HCT116 (cell line): Measurements from ENCODE around the gene IL20RA. TPM values are rescaled to one million over a fixed set of nuclear protein-coding genes. Genes with fewer than 3 reads are reported as not detected.

Experiments
- ATAC-seq: fragments of 200-7000 bp; cut with Tn5 transposase; 2 replicates; pipeline ENCODE4 v1.9.1; 2020; ENCODE audit warnings: mild to moderate bottlenecking, moderate library complexity
- BruUV-seq: library from RNA; stranded (reverse); fragments of 400-500 nt; replicated peaks from 2 replicates; lab custom pipeline; 2021; lab: Mats Ljungman, UMichigan
- CTCF ChIA-PET: fragments of 300-600 bp; sonication (Branson Sonifier 250); formaldehyde crosslinking; loops from one replicate; lab custom pipeline; 2021; ENCODE audit warnings: antibody characterized with exemption; lab: Charles Lee
- POLR2A ChIA-PET: fragments of 300-600, 350-600 bp; sonication (Branson Sonifier 250); formaldehyde crosslinking; loops from one replicate; lab custom pipeline; 2021; ENCODE audit warnings: antibody characterized with exemption; lab: Charles Lee
- RAD21 ChIA-PET, 2 experiments: fragments of 300-600 bp; sonication (Branson Sonifier 250); formaldehyde crosslinking; loops; one replicate each; lab custom pipeline; 2023; ENCODE audit warnings: low total read pairs in 2 of 2; ENCODE audit not compliant: uncharacterized antibody in 2 of 2, unreplicated experiment in 2 of 2, low non-redundant PET in 1 of 2; lab: Charles Lee
- DNase-seq: peaks from one replicate; pipeline ENCODE4 v3.0.0-alpha.2; 2010; ENCODE audit warnings: low read depth, low spot score
- H2AFZ ChIP-seq: fragments of 200-600 bp; shearing (Covaris generic), sonication (generic); 2 replicates; pipeline ENCODE4 v1.6.1; 2017; ENCODE audit warnings: low read depth, mixed run types, mixed read lengths, antibody characterized with exemption, low read length; ENCODE audit not compliant: poor library complexity, severe bottlenecking
- H3K27ac ChIP-seq: 2 replicates; pipeline ENCODE4 v1.5.1; 2012; ENCODE audit warnings: low read depth, low read length
- H3K27me3 ChIP-seq: fragments of 200-600 bp; sonication (generic); 2 replicates; pipeline ENCODE4 v1.6.1; 2016; ENCODE audit warnings: mixed run types, low read length, mixed read lengths; ENCODE audit not compliant: insufficient read depth
- H3K36me3 ChIP-seq, 2 experiments: fragments of 200-500 bp in 1 of 2; fragments of 200-600 bp in 1 of 2; sonication (Bioruptor generic) in 1 of 2; sonication (generic) in 1 of 2; 2 replicates each; pipeline versions ENCODE4 v1.5.1 to v1.6.1; 2014 to 2016; ENCODE audit warnings: low read length in 2 of 2, inconsistent platforms in 1 of 2, mixed read lengths in 1 of 2, mixed run types in 1 of 2; ENCODE audit not compliant: insufficient read depth in 2 of 2, control insufficient read depth in 1 of 2
- H3K4me1 ChIP-seq, 2 experiments: fragments of 200-600 bp in 1 of 2; sonication (generic) in 1 of 2; 2 replicates each; pipeline versions ENCODE4 v1.5.1 to v1.6.1; 2012 to 2017; ENCODE audit warnings: low read length in 2 of 2, inconsistent platforms in 1 of 2, mild to moderate bottlenecking in 1 of 2, mixed read lengths in 1 of 2, mixed run types in 1 of 2, moderate library complexity in 1 of 2; ENCODE audit not compliant: insufficient read depth in 2 of 2, control insufficient read depth in 1 of 2
- H3K4me2 ChIP-seq: fragments of 200-600 bp; sonication (generic); 2 replicates; pipeline ENCODE4 v1.6.1; 2017; ENCODE audit warnings: mixed run types, low read length, mixed read lengths
- H3K4me3 ChIP-seq, 2 experiments: fragments of 200-600 bp in 1 of 2; sonication (generic) in 1 of 2; replicated peaks in 1 of 2; 2 replicates each; pipeline ENCODE4 v1.5.1; 2011 to 2016; ENCODE audit warnings: low read length in 2 of 2, control low read depth in 1 of 2, low read depth in 1 of 2, mild to moderate bottlenecking in 1 of 2, mixed read lengths in 1 of 2, mixed run types in 1 of 2
- H3K79me2 ChIP-seq: fragments of 200-600 bp; sonication (generic); 2 replicates; pipeline ENCODE4 v1.6.1; 2017; ENCODE audit warnings: mild to moderate bottlenecking, mixed run types, low read length, moderate library complexity, mixed read lengths; ENCODE audit not compliant: insufficient read depth
- H3K9ac ChIP-seq: fragments of 200-600 bp; sonication (generic); 2 replicates; pipeline ENCODE4 v1.6.1; 2016; ENCODE audit warnings: low read length, mixed read lengths
- H3K9me2 ChIP-seq: fragments of 200-600 bp; sonication (generic), shearing (Covaris generic); 2 replicates; pipeline ENCODE4 v1.6.1; 2017; ENCODE audit warnings: mixed run types, mild to moderate bottlenecking, moderate library complexity; ENCODE audit not compliant: insufficient read depth
- H3K9me3 ChIP-seq, 2 experiments: fragments of 200-500 bp in 1 of 2; fragments of 200-600 bp in 1 of 2; sonication (Bioruptor generic) in 1 of 2; sonication (generic) in 1 of 2; 2 replicates each; pipeline ENCODE4 v1.6.1; 2014 to 2017; ENCODE audit warnings: low read length in 2 of 2, mixed read lengths in 2 of 2, inconsistent platforms in 1 of 2, low read depth in 1 of 2, mild to moderate bottlenecking in 1 of 2, mixed run types in 1 of 2, moderate library complexity in 1 of 2; ENCODE audit not compliant: control insufficient read depth in 1 of 2, insufficient read depth in 1 of 2
- H4K20me1 ChIP-seq: fragments of 200-600 bp; sonication (generic), shearing (Covaris generic); 2 replicates; pipeline ENCODE4 v1.6.1; 2017; ENCODE audit warnings: mixed run types, mild to moderate bottlenecking, moderate library complexity; ENCODE audit not compliant: insufficient read depth
- CBX3 ChIP-seq: IDR thresholded peaks from 2 replicates; pipeline ENCODE4 v1.6.1; 2012; ENCODE audit warnings: low read depth
- CEBPB ChIP-seq: IDR thresholded peaks from 2 replicates; pipeline ENCODE4 v1.6.1; 2012; ENCODE audit warnings: low read depth
- CTCF ChIP-seq, 3 experiments: fragments of 200-600 bp in 1 of 3; sonication (generic) in 1 of 3; IDR thresholded peaks in 2 of 3; conservative IDR thresholded peaks in 1 of 3; 2 replicates each; pipeline ENCODE4 v1.5.1; 2012 to 2017; ENCODE audit warnings: low read depth in 2 of 3, low read length in 2 of 3, antibody characterized with exemption in 1 of 3, borderline replicate concordance in 1 of 3, control low read depth in 1 of 3, mild to moderate bottlenecking in 1 of 3, mixed read lengths in 1 of 3, mixed run types in 1 of 3, moderate library complexity in 1 of 3; ENCODE audit not compliant: insufficient read depth in 1 of 3
- ELF1 ChIP-seq: IDR thresholded peaks from 2 replicates; pipeline ENCODE4 v1.6.1; 2012; ENCODE audit warnings: low read depth, borderline replicate concordance
- EZH2 ChIP-seq: fragments of 200-600 bp; sonication (generic); IDR thresholded peaks from 2 replicates; pipeline ENCODE4 v1.6.1; 2017; ENCODE audit warnings: antibody characterized with exemption, mixed run types
- EZH2phosphoT487 ChIP-seq: fragments of 200-600 bp; IDR thresholded peaks from 2 replicates; pipeline ENCODE4 v1.6.1; 2018; ENCODE audit warnings: antibody characterized with exemption, borderline replicate concordance
- FOSL1 ChIP-seq: IDR thresholded peaks from 2 replicates; pipeline ENCODE4 v1.6.1; 2012; ENCODE audit warnings: low read depth
- MAX ChIP-seq: IDR thresholded peaks from 2 replicates; pipeline ENCODE4 v1.6.1; 2012
- POLR2A ChIP-seq: IDR thresholded peaks from 2 replicates; pipeline ENCODE4 v1.7.0; 2011; ENCODE audit warnings: borderline replicate concordance; ENCODE audit not compliant: insufficient read depth, insufficient read length; ENCODE audit errors: extremely low read depth
- SIN3A ChIP-seq: IDR thresholded peaks from 2 replicates; pipeline ENCODE4 v1.6.1; 2012; ENCODE audit warnings: low read depth
- SP1 ChIP-seq: IDR thresholded peaks from 2 replicates; pipeline ENCODE4 v1.6.1; 2012; ENCODE audit warnings: low read depth
- SRF ChIP-seq: IDR thresholded peaks from 2 replicates; pipeline ENCODE4 v1.6.1; 2012; ENCODE audit warnings: low read depth
- YY1 ChIP-seq: IDR thresholded peaks from 2 replicates; pipeline ENCODE4 v1.6.1; 2011; ENCODE audit warnings: low read length, low read depth, moderate library complexity, mild to moderate bottlenecking; ENCODE audit not compliant: insufficient replicate concordance; ENCODE audit errors: extremely low read depth
- ZBTB33 ChIP-seq: IDR thresholded peaks from 2 replicates; pipeline ENCODE4 v1.6.1; 2011; ENCODE audit warnings: mild to moderate bottlenecking, low read length, moderate library complexity; ENCODE audit not compliant: insufficient replicate concordance; ENCODE audit errors: extremely low read depth
- intact Hi-C: fragments of 100-400 bp; cut with micrococcal nuclease; formaldehyde crosslinking; loops from 2 replicates; pipeline ENCODE4 v1.10.0; 2022
- total RNA-seq: library from RNA; stranded (reverse); gene quantifications from one replicate; pipeline ENCODE4 v1.2.1, GENCODE V29; 2021; ENCODE audit not compliant: unreplicated experiment

Gene IL20RA
- total RNA-seq, 1 experiment from 2014 or later: 1.1 TPM

GRCh38 chr6:137020776-137021175, 24.0 kb downstream of the IL20RA start:
- no peaks in the 10 kb centered on the region for H3K9me2 ChIP-seq
- H3K79me2 ChIP-seq: no peaks in the 10 kb centered on the region
- no peak for ATAC-seq
- no peak overlapping the region for H3K4me2 ChIP-seq
- TF ChIP-seq POLR2A: no peak
- TF ChIP-seq MAX: no peak
- TF ChIP-seq ZBTB33: no peak
- TF ChIP-seq SIN3A: no peak
- TF ChIP-seq SP1: no peak
- TF ChIP-seq ELF1: no peak
- TF ChIP-seq EZH2: no peak
- TF ChIP-seq YY1: no peak
- TF ChIP-seq SRF: no peak
- no peak for TF ChIP-seq CTCF (IDR thresholded peaks at IDR 0.05 in 2 of 3, conservative IDR thresholded peaks at IDR 0.05 in 1 of 3; ENCODE audit: borderline replicate concordance in 1 of 3, insufficient read depth in 1 of 3, low read depth in 2 of 3, low read length in 2 of 3)
- TF ChIP-seq CBX3: no peak
- no peak for TF ChIP-seq FOSL1
- TF ChIP-seq CEBPB: no peak
- TF ChIP-seq EZH2phosphoT487: no peak
- ChIA-PET POLR2A (no interaction called here), RAD21 (no interaction called here), CTCF (no interaction called here)
- H2AFZ ChIP-seq: no peak overlapping the region
- intact Hi-C loops: no loop called here
- H3K27me3 ChIP-seq: no peaks in the 10 kb centered on the region
- no peaks in the 10 kb centered on the region for H3K9me3 ChIP-seq
- DNase-seq: no peak
- H3K36me3 ChIP-seq: no peaks in the 10 kb centered on the region
- no peak overlapping the region for H3K4me3 ChIP-seq
- BruUV-seq: no TSS peak
- no peaks in the 10 kb centered on the region for H4K20me1 ChIP-seq
- H3K4me1 ChIP-seq: no peaks in the 10 kb centered on the region
- H3K27ac ChIP-seq: no peak overlapping the region
- H3K9ac ChIP-seq: no peak overlapping the region
